Suprapubic skin (tissue), 4 donors: ENCODE measurements around the gene ERFL. TPM values are rescaled to one million over a fixed set of nuclear protein-coding genes. Genes with fewer than 3 reads are reported as not detected.
"Not testable (repeated sequence)": the region's sequence is repeated elsewhere in the genome, so short reads cannot be mapped to it uniquely, and the experiment has no call there.

Experiments used
- DNase-seq, 2 donors: peaks; one replicate each; pipeline ENCODE4 v3.0.0-alpha.2; 2019; ENCODE audit warnings: low spot score in 2 of 2
- H3K27ac ChIP-seq: fragments of 200-600 bp; sonication (generic); one replicate; pipeline ENCODE4 v1.5.1; 2019
- H3K27me3 ChIP-seq: fragments of 200-600 bp; sonication (generic); one replicate; pipeline ENCODE4 v1.5.1; 2019
- H3K36me3 ChIP-seq: fragments of 200-600 bp; sonication (generic); one replicate; pipeline ENCODE4 v1.5.1; 2019
- H3K4me1 ChIP-seq: fragments of 200-600 bp; sonication (generic); one replicate; pipeline ENCODE4 v1.5.1; 2019
- H3K4me3 ChIP-seq: fragments of 200-600 bp; sonication (generic); one replicate; pipeline ENCODE4 v1.5.1; 2019; ENCODE audit warnings: mild to moderate bottlenecking
- H3K9me3 ChIP-seq: fragments of 200-600 bp; sonication (generic); one replicate; pipeline ENCODE4 v1.5.1; 2019
- CTCF ChIP-seq, 2 donors: fragments of 200-600 bp in 1 of 2; fragments of 450-650 bp in 1 of 2; sonication (generic) in 1 of 2; IDR thresholded peaks; one replicate each; pipeline ENCODE4 v1.5.1; 2016 to 2019; ENCODE audit warnings: antibody characterized with exemption in 2 of 2, mild to moderate bottlenecking in 1 of 2, moderate library complexity in 1 of 2
- EP300 ChIP-seq: sonication (generic); formaldehyde crosslinking; IDR thresholded peaks from one replicate; pipeline ENCODE4 v1.6.1; 2017; ENCODE audit warnings: antibody characterized with exemption
- POLR2A ChIP-seq, 2 donors: fragments of 450-650 bp; IDR thresholded peaks; one replicate each; pipeline ENCODE4 v1.6.1; 2017; ENCODE audit warnings: antibody characterized with exemption in 2 of 2, mild to moderate bottlenecking in 2 of 2, moderate library complexity in 2 of 2
- POLR2AphosphoS5 ChIP-seq, 3 donors: sonication (generic); formaldehyde crosslinking; IDR thresholded peaks; one replicate each; pipeline ENCODE4 v1.6.1; 2017; ENCODE audit warnings: antibody characterized with exemption in 3 of 3
- WGBS: methylation state at CpG from one replicate; pipeline ENCODE4 v1.1.5; 2018; 5-methylcytosine and 5-hydroxymethylcytosine counted together
- total RNA-seq, 4 donors: library from RNA; depleted of rRNA; stranded (reverse); fragments of >200 nt; gene quantifications; one replicate each; pipeline ENCODE4 v1.1.0, GENCODE V29; 2016

ERFL gene
- total RNA-seq, 4 donors from 2014 or later = 0.21 to 0.72 TPM; not detected in 2

- no peak overlapping the region for H3K27ac ChIP-seq
- TF ChIP-seq EP300 = no peak
- no peak for TF ChIP-seq POLR2AphosphoS5 (IDR thresholded peaks at IDR 0.05)
- no peak for TF ChIP-seq CTCF (IDR thresholded peaks at IDR 0.05)
- TF ChIP-seq POLR2A (IDR thresholded peaks at IDR 0.05) = no peak
- no peaks in the 10 kb centered on the region for H3K9me3 ChIP-seq
- no peak for DNase-seq
- H3K4me1 ChIP-seq = peaks cover 6% of the 10 kb centered on the region
- H3K36me3 ChIP-seq = no peaks in the 10 kb centered on the region
- no peak overlapping the region for H3K4me3 ChIP-seq
- WGBS = 90% methylated on average over 5 of the region's 5 CpGs
- peaks cover 91% of the 10 kb centered on the region for H3K27me3 ChIP-seq
These were observed 9.5 kb downstream of the ERFL start for GRCh38 chr19:41918653-41919244.

GRCh38 chr19:41918095-41918494, 10.2 kb downstream of the ERFL start:
- Histone ChIP-seq H3K27me3 (peaks cover 91% of the 10 kb centered on the region), H3K36me3 (no peaks in the 10 kb centered on the region), H3K9me3 (no peaks in the 10 kb centered on the region), H3K27ac (no peak overlapping the region), H3K4me1 (peaks cover 10% of the 10 kb centered on the region), H3K4me3 (no peak overlapping the region)
- WGBS = 84% methylated on average over 6 of the region's 6 CpGs
- no peak for TF ChIP-seq CTCF (IDR thresholded peaks at IDR 0.05)
- no peak for DNase-seq

- H3K4me3 ChIP-seq = no peak overlapping the region
- WGBS = 58% methylated on average over 5 of the region's 12 CpGs
- no peaks in the 10 kb centered on the region for H3K9me3 ChIP-seq
- TF ChIP-seq EP300 = no peak
- TF ChIP-seq POLR2A (IDR thresholded peaks at IDR 0.05) = no peak
- no peak for TF ChIP-seq CTCF (IDR thresholded peaks at IDR 0.05)
- TF ChIP-seq POLR2AphosphoS5 (IDR thresholded peaks at IDR 0.05) = no peak
- H3K4me1 ChIP-seq = peaks cover 14% of the 10 kb centered on the region
- peaks cover 91% of the 10 kb centered on the region for H3K27me3 ChIP-seq
- no peak overlapping the region for H3K27ac ChIP-seq
- no peak for DNase-seq
- H3K36me3 ChIP-seq = no peaks in the 10 kb centered on the region
These were observed 10.6 kb downstream of the ERFL start for GRCh38 chr19:41917676-41918075.

- H3K4me3 ChIP-seq = no peak overlapping the region
- H3K4me1 ChIP-seq = peaks cover 16% of the 10 kb centered on the region
- WGBS = 20% methylated on average over 26 of the region's 27 CpGs
- H3K27me3 ChIP-seq = peaks cover 87% of the 10 kb centered on the region
- H3K36me3 ChIP-seq = no peaks in the 10 kb centered on the region
- no peak for TF ChIP-seq CTCF (IDR thresholded peaks at IDR 0.05)
- no peak for TF ChIP-seq EP300
- TF ChIP-seq POLR2A (IDR thresholded peaks at IDR 0.05) = no peak
- no peak for TF ChIP-seq POLR2AphosphoS5 (IDR thresholded peaks at IDR 0.05)
- no peaks in the 10 kb centered on the region for H3K9me3 ChIP-seq
- H3K27ac ChIP-seq = no peak overlapping the region
- no peak for DNase-seq
These were observed 12.4 kb downstream of the ERFL start for GRCh38 chr19:41915776-41916414.

- no peaks in the 10 kb centered on the region for H3K36me3 ChIP-seq
- no peak overlapping the region for H3K27ac ChIP-seq
- TF ChIP-seq POLR2A (IDR thresholded peaks at IDR 0.05) = no peak
- no peak for TF ChIP-seq POLR2AphosphoS5 (IDR thresholded peaks at IDR 0.05)
- TF ChIP-seq CTCF (IDR thresholded peaks at IDR 0.05) = no peak
- TF ChIP-seq EP300 = no peak
- no peak for DNase-seq
- H3K9me3 ChIP-seq = no peaks in the 10 kb centered on the region
- 4% methylated on average over 37 of the region's 38 CpGs for WGBS
- peaks cover 16% of the 10 kb centered on the region for H3K4me1 ChIP-seq
- no peak overlapping the region for H3K4me3 ChIP-seq
- H3K27me3 ChIP-seq = peaks cover 81% of the 10 kb centered on the region
These were observed 13.1 kb downstream of the ERFL start for GRCh38 chr19:41915021-41915775.

- Histone ChIP-seq H3K4me1 (peaks cover 16% of the 10 kb centered on the region), H3K27me3 (peaks cover 78% of the 10 kb centered on the region)
- H3K36me3 ChIP-seq, H3K27ac ChIP-seq, H3K4me3 ChIP-seq, H3K9me3 ChIP-seq, DNase-seq: not testable (repeated sequence)
- WGBS = 5% methylated on average over 2 of the region's 5 CpGs
These were observed 13.8 kb downstream of the ERFL start for GRCh38 chr19:41914424-41914834.
